GM18507 (cell line): ENCODE data around the gene WDR72.

Experiments used
- DNase-seq: peaks from one replicate; pipeline ENCODE4 v3.0.0; 2011; ENCODE audit warnings: low read depth; ENCODE audit not compliant: insufficient read length; ENCODE audit errors: extremely low spot score
- FAIRE-seq: peaks from 2 replicates; lab custom pipeline; 2011; peaks lifted over from hg19 to GRCh38; lab: Jason Lieb, UNC

Gene WDR72

GRCh38 chr15:53618461-53618860 lies 141.0 kb downstream of the WDR72 start:
- DNase-seq (no peak), FAIRE-seq (no peak)

GRCh38 chr15:53611145-53611920 lies 148.1 kb downstream of the WDR72 start:
- no peak for FAIRE-seq
- DNase-seq = no peak

GRCh38 chr15:53591041-53591440 lies 168.4 kb downstream of the WDR72 start:
- no peak for DNase-seq
- FAIRE-seq = no peak

GRCh38 chr15:53590380-53590779 lies 169.1 kb downstream of the WDR72 start:
- no peak for FAIRE-seq
- DNase-seq = no peak

GRCh38 chr15:53589520-53590057 lies 169.9 kb downstream of the WDR72 start:
- FAIRE-seq (no peak), DNase-seq (no peak)

- DNase-seq (no peak), FAIRE-seq (no peak)
Observed at GRCh38 chr15:53588773-53589172, 170.7 kb downstream of the WDR72 start.

- DNase-seq = no peak
- FAIRE-seq = no peak
Observed at GRCh38 chr15:53586799-53587198, 172.7 kb downstream of the WDR72 start.

GRCh38 chr15:53581513-53581912 lies 177.9 kb downstream of the WDR72 start:
- FAIRE-seq = no peak
- no peak for DNase-seq

- DNase-seq = no peak
Observed at GRCh38 chr15:53580366-53580765, 179.1 kb downstream of the WDR72 start.

GRCh38 chr15:53576841-53577240 lies 182.6 kb downstream of the WDR72 start:
- FAIRE-seq (no peak), DNase-seq (no peak)

More at GRCh38 chr15:53580366-53580765, 179.1 kb downstream of the WDR72 start:
- no peak for FAIRE-seq

- DNase-seq (no peak), FAIRE-seq (no peak)
Observed at GRCh38 chr15:53573091-53573490, 186.4 kb downstream of the WDR72 start.

GRCh38 chr15:53569751-53570480 lies 189.5 kb downstream of the WDR72 start:
- no peak for FAIRE-seq

GRCh38 chr15:53566912-53567311 lies 192.6 kb downstream of the WDR72 start:
- DNase-seq = no peak
- FAIRE-seq = no peak

More at GRCh38 chr15:53569751-53570480, 189.5 kb downstream of the WDR72 start:
- DNase-seq = no peak

GRCh38 chr15:53565721-53566120 lies 193.7 kb downstream of the WDR72 start:
- DNase-seq = no peak
- no peak for FAIRE-seq

- FAIRE-seq (no peak), DNase-seq (no peak)
Observed at GRCh38 chr15:53564647-53565046, 194.8 kb downstream of the WDR72 start.

GRCh38 chr15:53563627-53564026 lies 195.8 kb downstream of the WDR72 start:
- DNase-seq (no peak), FAIRE-seq (no peak)

GRCh38 chr15:53559364-53560277 lies 199.8 kb downstream of the WDR72 start:
- no peak for FAIRE-seq
- no peak for DNase-seq

GRCh38 chr15:53558384-53558783 lies 201.1 kb downstream of the WDR72 start:
- no peak for FAIRE-seq

GRCh38 chr15:53555226-53555625 lies 204.2 kb downstream of the WDR72 start:
- FAIRE-seq (no peak), DNase-seq (no peak)

More at GRCh38 chr15:53558384-53558783, 201.1 kb downstream of the WDR72 start:
- DNase-seq = no peak
